Measurements from ENCODE around the gene EFCAB9. TPM values are rescaled to one million over a fixed set of nuclear protein-coding genes. Genes with fewer than 3 reads are reported as not detected.

Gene EFCAB9
- total RNA-seq, 1 donor from 2014 or later = not detected

DNA sequence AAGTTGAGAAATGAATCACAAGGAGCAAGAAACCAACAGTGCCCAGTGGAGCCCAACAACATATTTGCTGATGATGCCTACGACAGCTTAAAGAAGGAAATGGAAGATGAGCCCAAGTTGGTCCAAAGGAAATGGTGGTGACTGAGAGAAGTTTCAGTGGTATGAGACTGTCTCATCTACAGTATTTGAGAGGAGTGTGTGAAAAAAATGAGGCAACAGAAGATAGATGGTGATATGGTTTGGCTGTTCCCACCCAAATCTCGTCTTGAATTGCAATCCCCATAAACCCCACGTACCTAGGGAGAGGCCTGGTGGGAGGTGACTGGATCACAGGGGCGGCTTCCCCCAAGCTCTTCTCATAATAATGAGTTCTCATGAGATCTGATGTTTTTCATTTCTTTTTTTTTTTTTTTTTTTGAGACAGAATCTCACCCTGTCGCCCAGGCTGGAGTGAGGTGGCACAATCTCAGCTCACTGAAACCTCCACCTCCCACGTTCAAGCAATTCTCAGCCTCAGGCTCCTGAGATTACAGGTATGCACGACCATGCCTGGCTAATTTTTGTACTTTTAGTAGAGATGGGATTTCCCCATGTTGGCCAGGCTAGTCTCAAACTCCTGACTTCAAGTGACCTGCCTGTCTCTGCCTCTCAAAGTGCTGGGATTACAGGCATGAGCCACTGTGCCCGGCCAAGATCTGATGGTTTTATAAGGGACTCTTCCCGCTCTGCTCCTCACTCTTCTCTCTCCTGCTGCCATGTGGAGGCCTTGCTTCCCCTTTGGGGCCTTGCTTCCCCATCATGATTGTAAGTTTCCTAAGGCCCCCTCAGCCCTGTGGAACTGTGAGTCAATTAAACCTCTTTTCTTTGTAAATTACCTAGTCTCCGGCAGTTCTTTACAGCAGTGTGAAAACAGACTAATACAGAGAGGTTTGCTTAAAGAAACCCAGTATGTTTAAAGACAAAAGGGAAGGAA lies 30.2 kb downstream of the EFCAB9 start:
- H3K27me3 ChIP-seq (ENCODE audit: low read depth) = no peaks in the 10 kb centered on the region
- H3K4me3 ChIP-seq = no peak overlapping the region
- H3K27ac ChIP-seq = no peak overlapping the region
- ATAC-seq = no peak
- H3K4me1 ChIP-seq = no peaks in the 10 kb centered on the region
- intact Hi-C loops (cut with DNase I) = no loop called here
- no peak for DNase-seq
- H3K9me3 ChIP-seq = no peaks in the 10 kb centered on the region
- TF ChIP-seq, protein P1, sequence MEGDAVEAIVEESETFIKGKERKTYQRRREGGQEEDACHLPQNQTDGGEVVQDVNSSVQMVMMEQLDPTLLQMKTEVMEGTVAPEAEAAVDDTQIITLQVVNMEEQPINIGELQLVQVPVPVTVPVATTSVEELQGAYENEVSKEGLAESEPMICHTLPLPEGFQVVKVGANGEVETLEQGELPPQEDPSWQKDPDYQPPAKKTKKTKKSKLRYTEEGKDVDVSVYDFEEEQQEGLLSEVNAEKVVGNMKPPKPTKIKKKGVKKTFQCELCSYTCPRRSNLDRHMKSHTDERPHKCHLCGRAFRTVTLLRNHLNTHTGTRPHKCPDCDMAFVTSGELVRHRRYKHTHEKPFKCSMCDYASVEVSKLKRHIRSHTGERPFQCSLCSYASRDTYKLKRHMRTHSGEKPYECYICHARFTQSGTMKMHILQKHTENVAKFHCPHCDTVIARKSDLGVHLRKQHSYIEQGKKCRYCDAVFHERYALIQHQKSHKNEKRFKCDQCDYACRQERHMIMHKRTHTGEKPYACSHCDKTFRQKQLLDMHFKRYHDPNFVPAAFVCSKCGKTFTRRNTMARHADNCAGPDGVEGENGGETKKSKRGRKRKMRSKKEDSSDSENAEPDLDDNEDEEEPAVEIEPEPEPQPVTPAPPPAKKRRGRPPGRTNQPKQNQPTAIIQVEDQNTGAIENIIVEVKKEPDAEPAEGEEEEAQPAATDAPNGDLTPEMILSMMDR (IDR thresholded peaks at IDR 0.05) = no peak
- H3K36me3 ChIP-seq = peaks cover 33% of the 10 kb centered on the region

DNA sequence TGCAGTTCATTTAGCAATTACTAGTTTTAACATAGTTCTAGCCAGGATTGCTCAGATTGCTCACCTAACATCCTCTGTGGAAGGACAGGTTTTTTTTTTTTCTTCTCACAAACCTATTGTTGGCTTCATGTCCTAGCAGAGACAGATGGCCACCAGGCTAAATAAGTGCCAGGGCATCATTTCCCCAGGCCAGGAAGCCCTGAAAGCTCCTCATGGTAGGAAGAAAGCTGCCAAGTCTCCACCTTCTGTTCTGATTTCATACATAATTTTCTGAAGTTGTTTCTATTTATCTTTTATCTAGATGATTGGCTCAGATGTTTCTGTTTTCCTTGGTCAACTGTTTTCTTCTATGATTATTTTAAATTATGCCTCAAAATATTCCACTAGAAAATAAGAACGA lies 31.0 kb downstream of the EFCAB9 start:
- TF ChIP-seq, protein P1 (IDR thresholded peaks at IDR 0.05) = no peak
- no peak for ATAC-seq
- no peak overlapping the region for H3K27ac ChIP-seq

GRCh38 chr5:172229904-172230303 lies 35.9 kb downstream of the EFCAB9 start:
- Histone ChIP-seq H3K4me1 (peaks cover 1% of the 10 kb centered on the region), H3K36me3 (peaks cover 68% of the 10 kb centered on the region), H3K27me3 (ENCODE audit: low read depth) (no peaks in the 10 kb centered on the region), H3K9me3 (no peaks in the 10 kb centered on the region), H3K27ac (no peak overlapping the region), H3K4me3 (no peak overlapping the region)
- TF ChIP-seq, protein P1 (IDR thresholded peaks at IDR 0.05) = no peak
- intact Hi-C loops (cut with DNase I) = no loop called here
- DNase-seq (no peak), ATAC-seq (no peak)

More for the DNA sequence above, 31.0 kb downstream of the EFCAB9 start:
- Histone ChIP-seq H3K9me3 (no peaks in the 10 kb centered on the region), H3K27me3 (ENCODE audit: low read depth) (no peaks in the 10 kb centered on the region), H3K4me1 (no peaks in the 10 kb centered on the region), H3K4me3 (no peak overlapping the region), H3K36me3 (peaks cover 33% of the 10 kb centered on the region)
- no peak for DNase-seq
- intact Hi-C loops (cut with DNase I) = no loop called here

DNA sequence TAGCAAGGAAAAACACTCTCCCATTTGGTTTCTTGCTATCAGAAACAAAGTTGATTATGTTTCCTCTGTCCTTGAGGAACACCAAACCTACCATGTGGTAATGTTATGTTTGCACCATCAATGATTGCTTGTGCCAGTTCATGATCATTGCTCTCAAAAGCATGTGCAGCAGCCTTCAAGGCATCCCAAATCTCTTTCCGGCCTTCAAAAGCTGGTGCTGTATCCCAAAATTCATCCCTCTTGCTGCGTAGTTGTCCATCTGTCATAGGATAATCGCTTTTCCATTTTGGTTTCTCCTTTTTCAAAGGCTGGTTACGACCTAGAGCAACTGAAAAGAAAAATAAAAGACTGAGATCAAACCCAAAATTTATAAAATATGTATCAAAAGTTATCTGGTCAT lies 40.1 kb downstream of the EFCAB9 start:
- intact Hi-C loops (cut with DNase I) = no loop called here
- H3K4me1 ChIP-seq = peaks cover 15% of the 10 kb centered on the region
- H3K27me3 ChIP-seq (ENCODE audit: low read depth) = no peaks in the 10 kb centered on the region
- ATAC-seq (no peak), DNase-seq (no peak)
- TF ChIP-seq, protein P1 (IDR thresholded peaks at IDR 0.05) = no peak
- no peak overlapping the region for H3K27ac ChIP-seq
- no peak overlapping the region for H3K4me3 ChIP-seq
- no peaks in the 10 kb centered on the region for H3K9me3 ChIP-seq
- H3K36me3 ChIP-seq = peaks cover 39% of the 10 kb centered on the region

DNA sequence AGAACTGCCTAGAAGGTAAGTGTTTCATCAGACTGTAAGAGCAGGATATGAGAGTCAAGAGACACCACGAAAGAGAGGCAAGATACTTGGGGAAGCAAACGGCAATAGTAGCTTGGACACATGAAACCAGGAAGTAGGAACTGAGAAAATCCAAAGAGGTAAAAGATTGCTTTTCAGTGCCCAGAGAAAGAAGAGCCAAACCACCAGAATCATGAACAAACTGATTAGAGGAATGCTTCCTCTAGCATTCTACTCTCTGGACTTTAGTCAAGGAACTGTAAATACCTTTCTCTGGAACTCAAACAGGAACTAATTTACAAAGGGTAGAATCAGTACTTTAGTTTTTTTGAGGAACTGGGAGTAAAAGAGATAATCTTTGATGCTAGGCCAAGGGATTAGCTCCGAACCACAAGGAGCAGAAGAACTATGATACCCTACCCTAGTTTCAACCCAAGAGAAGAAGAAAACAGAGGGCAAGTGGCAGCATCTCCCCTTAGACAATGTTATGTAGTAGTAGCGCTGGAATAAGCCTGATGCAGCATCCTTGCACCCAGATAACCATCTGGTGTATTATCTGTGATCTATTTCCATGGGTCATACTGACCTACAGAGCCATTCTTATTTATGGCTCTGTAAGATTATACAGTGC lies 41.3 kb downstream of the EFCAB9 start:
- Histone ChIP-seq H3K4me3 (no peak overlapping the region), H3K27ac (no peak overlapping the region), H3K36me3 (peaks cover 37% of the 10 kb centered on the region), H3K27me3 (ENCODE audit: low read depth) (no peaks in the 10 kb centered on the region), H3K4me1 (peaks cover 15% of the 10 kb centered on the region), H3K9me3 (no peaks in the 10 kb centered on the region)
- ATAC-seq = no peak
- DNase-seq = no peak
- intact Hi-C loops (cut with DNase I) = no loop called here
- TF ChIP-seq, protein P1 (IDR thresholded peaks at IDR 0.05) = no peak
